Activated T-cell treated with anti-CD3 and anti-CD28 coated beads, Interleukin-2, amount 50 U/mL, for 1 hour (primary cell): ENCODE measurements around the gene RBL2.
"Not testable (repeated sequence)": the region's sequence is repeated elsewhere in the genome, so short reads cannot be mapped to it uniquely, and the experiment has no call there.

Source experiments
- DNase-seq: peaks from one replicate; pipeline ENCODE4 v3.0.0-alpha.2; 2020

Gene RBL2

DNA sequence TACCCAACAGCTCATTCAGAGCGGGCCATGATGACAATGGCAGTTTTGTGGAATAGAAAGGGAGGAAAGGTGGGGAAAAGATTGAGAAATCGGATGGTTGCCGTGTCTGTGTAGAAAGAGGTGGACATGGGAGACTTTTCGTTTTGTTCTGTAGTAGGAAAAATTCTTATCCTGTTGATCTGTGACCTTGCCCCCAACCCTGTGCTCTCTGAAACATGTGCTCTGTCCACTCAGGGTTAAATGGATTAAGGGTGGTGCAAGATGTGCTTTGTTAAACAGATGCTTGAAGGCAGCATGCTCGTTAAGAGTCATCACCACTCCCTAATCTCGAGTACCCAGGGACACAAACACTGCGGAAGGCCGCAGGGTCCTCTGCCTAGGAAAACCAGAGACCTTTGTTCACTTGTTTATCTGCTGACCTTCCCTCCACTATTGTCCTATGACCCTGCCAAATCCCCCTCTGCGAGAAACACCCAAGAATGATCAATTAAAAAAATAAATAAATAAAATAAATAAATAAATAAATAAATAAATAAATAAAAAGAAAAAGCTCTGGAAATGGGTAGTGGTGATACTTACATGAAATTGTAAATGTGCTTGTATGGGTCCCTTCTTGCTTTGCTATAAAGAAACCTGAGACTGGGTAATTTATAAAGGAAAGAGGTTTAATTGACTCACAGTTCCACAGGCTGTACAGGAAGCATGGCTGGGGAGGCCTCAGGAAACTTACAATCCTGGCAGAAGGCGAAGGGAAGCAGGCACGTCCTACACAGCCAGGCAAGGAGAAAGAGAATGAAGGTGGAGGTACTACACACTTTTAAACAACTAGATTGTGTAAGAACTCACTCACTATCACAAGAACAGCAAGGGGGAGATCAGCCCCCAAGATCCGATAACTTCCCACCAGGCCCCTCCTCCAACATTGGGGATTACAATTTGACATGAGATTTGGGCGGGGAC lies 105.8 kb downstream of the RBL2 start:
- not testable (repeated sequence) for DNase-seq
